ENCODE measurements around the gene NOX5.

Gene NOX5

GRCh38 chr15:69105451-69105985 is 91.0 kb downstream of the NOX5 start:
- TF ChIP-seq CTCF (IDR thresholded peaks at IDR 0.05; ENCODE audit: low read length, missing control alignments): no peak
- no peak overlapping the region for H3K4me3 ChIP-seq (replicated peaks; ENCODE audit: low read depth, low read length)
- no peak for DNase-seq (ENCODE audit: low read depth)

GRCh38 chr15:69107025-69107620 is 92.6 kb downstream of the NOX5 start:
- TF ChIP-seq CTCF (IDR thresholded peaks at IDR 0.05; ENCODE audit: low read length, missing control alignments): no peak
- DNase-seq (ENCODE audit: low read depth): no peak
- no peak overlapping the region for H3K4me3 ChIP-seq (replicated peaks; ENCODE audit: low read depth, low read length)
